ENCODE measurements around the gene PCNX1.
"Not testable (repeated sequence)": the region's sequence is repeated elsewhere in the genome, so short reads cannot be mapped to it uniquely, and the experiment has no call there.

Gene PCNX1

GRCh38 chr14:70917633-70918032 is 10.4 kb downstream of the PCNX1 start:
- no peak for DNase-seq

GRCh38 chr14:70919774-70920173 is 12.5 kb downstream of the PCNX1 start:
- no peak for DNase-seq

- no peak for DNase-seq
These were observed 13.3 kb downstream of the PCNX1 start for GRCh38 chr14:70920608-70921007.

GRCh38 chr14:70921669-70922068 is 14.4 kb downstream of the PCNX1 start:
- DNase-seq, result no peak

GRCh38 chr14:70924521-70924920 is 17.3 kb downstream of the PCNX1 start:
- no peak for DNase-seq

GRCh38 chr14:70926235-70926830 is 19.1 kb downstream of the PCNX1 start:
- no peak for DNase-seq

- DNase-seq, result no peak
These were observed 23.7 kb downstream of the PCNX1 start for GRCh38 chr14:70931008-70931407.

- no peak for DNase-seq
These were observed 26.8 kb downstream of the PCNX1 start for GRCh38 chr14:70934084-70934483.

GRCh38 chr14:70934502-70935134 is 27.4 kb downstream of the PCNX1 start:
- no peak for DNase-seq

- DNase-seq, result no peak
These were observed 27.9 kb downstream of the PCNX1 start for GRCh38 chr14:70935135-70935534.

- DNase-seq, result not testable (repeated sequence)
These were observed 32.4 kb downstream of the PCNX1 start for GRCh38 chr14:70939693-70940092.

- DNase-seq, result not testable (repeated sequence)
These were observed 34.5 kb downstream of the PCNX1 start for GRCh38 chr14:70941637-70942341.

GRCh38 chr14:70942342-70942706 is 35.1 kb downstream of the PCNX1 start:
- no peak for DNase-seq

- not testable (repeated sequence) for DNase-seq
These were observed 35.5 kb downstream of the PCNX1 start for GRCh38 chr14:70942721-70943120.

- DNase-seq, result no peak
These were observed 36.6 kb downstream of the PCNX1 start for GRCh38 chr14:70943838-70944237.

- DNase-seq, result no peak
These were observed 40.5 kb downstream of the PCNX1 start for GRCh38 chr14:70947739-70948138.

- no peak for DNase-seq
These were observed 45.2 kb downstream of the PCNX1 start for GRCh38 chr14:70952485-70952884.

- no peak for DNase-seq
These were observed 46.8 kb downstream of the PCNX1 start for GRCh38 chr14:70954068-70954467.

GRCh38 chr14:70955543-70956480 is 48.6 kb downstream of the PCNX1 start:
- DNase-seq, result no peak

- DNase-seq, result no peak
These were observed 49.3 kb downstream of the PCNX1 start for GRCh38 chr14:70956511-70956910.

- DNase-seq, result no peak
These were observed 50.5 kb downstream of the PCNX1 start for GRCh38 chr14:70957710-70958109.

GRCh38 chr14:70962935-70963334 is 55.7 kb downstream of the PCNX1 start:
- no peak for DNase-seq

- no peak for DNase-seq
These were observed 57.2 kb downstream of the PCNX1 start for GRCh38 chr14:70964492-70964891.

Data from femur (tissue), 1 donor.